Measurements from ENCODE around the gene SLC25A43.

- TF ChIP-seq CTCF (IDR thresholded peaks at IDR 0.05 in 2 of 3, conservative IDR thresholded peaks at IDR 0.05 in 1 of 3; ENCODE audit: insufficient read depth in 2 of 3, low read depth in 1 of 3, low read length in 3 of 3) (no peak), RREB1 (CRISPR knock-in tag; IDR thresholded peaks at IDR 0.05) (no peak), MXD1 (CRISPR knock-in tag; IDR thresholded peaks at IDR 0.05; ENCODE audit: borderline replicate concordance, poor library complexity, severe bottlenecking) (no peak), EZH2 (IDR thresholded peaks at IDR 0.05; ENCODE audit: borderline replicate concordance, low read depth, low read length) (no peak), SP2 (IDR thresholded peaks at IDR 0.05; ENCODE audit: extremely low read depth, low read depth, low read length, poor library complexity, severe bottlenecking) (no peak), NKRF (IDR thresholded peaks at IDR 0.05; ENCODE audit: borderline replicate concordance) (no peak), HIVEP1 (CRISPR knock-in tag; IDR thresholded peaks at IDR 0.05) (no peak), BHLHE40 (IDR thresholded peaks at IDR 0.05; ENCODE audit: low read length) (no peak), PCBP2 (IDR thresholded peaks at IDR 0.05; ENCODE audit: low read depth, low read length, poor library complexity, severe bottlenecking) (no peak), ZNF780A (CRISPR knock-in tag; IDR thresholded peaks at IDR 0.05) (no peak), POU5F1 (IDR thresholded peaks at IDR 0.05; ENCODE audit: borderline replicate concordance, low read depth, low read length, partially characterized antibody) (no peak), PML (IDR thresholded peaks at IDR 0.05; ENCODE audit: low read length) (no peak)
Measured at GRCh38 chrX:119442286-119442685, 43.1 kb downstream of the SLC25A43 start.
